GM12865 (cell line): ENCODE measurements around the gene CREB5.

Source experiments
- DNase-seq: peaks from one replicate; pipeline ENCODE4 v3.0.0; 2010; ENCODE audit warnings: low read depth
- H3K4me3 ChIP-seq: 2 replicates; pipeline ENCODE4 v1.5.1; 2011; ENCODE audit warnings: mild to moderate bottlenecking, low read depth, low read length, control low read depth
- CTCF ChIP-seq: IDR thresholded peaks from 2 replicates; pipeline ENCODE4 v1.5.1; 2011; ENCODE audit warnings: low read length, control low read depth, low read depth, inconsistent platforms; ENCODE audit not compliant: insufficient read depth; ENCODE audit errors: missing control alignments

CREB5 gene

GRCh38 chr7:28613262-28613661 is 200.9 kb downstream of the CREB5 start:
- no peak for TF ChIP-seq CTCF
- no peak overlapping the region for H3K4me3 ChIP-seq
- no peak for DNase-seq

- DNase-seq = no peak
- peak; percentile 12 for TF ChIP-seq CTCF
- no peak overlapping the region for H3K4me3 ChIP-seq
These were observed 202.8 kb downstream of the CREB5 start for GRCh38 chr7:28615091-28615490.

GRCh38 chr7:28617308-28617880 is 205.1 kb downstream of the CREB5 start:
- no peak overlapping the region for H3K4me3 ChIP-seq
- peak; percentile 14 for DNase-seq
- no peak for TF ChIP-seq CTCF

DNA sequence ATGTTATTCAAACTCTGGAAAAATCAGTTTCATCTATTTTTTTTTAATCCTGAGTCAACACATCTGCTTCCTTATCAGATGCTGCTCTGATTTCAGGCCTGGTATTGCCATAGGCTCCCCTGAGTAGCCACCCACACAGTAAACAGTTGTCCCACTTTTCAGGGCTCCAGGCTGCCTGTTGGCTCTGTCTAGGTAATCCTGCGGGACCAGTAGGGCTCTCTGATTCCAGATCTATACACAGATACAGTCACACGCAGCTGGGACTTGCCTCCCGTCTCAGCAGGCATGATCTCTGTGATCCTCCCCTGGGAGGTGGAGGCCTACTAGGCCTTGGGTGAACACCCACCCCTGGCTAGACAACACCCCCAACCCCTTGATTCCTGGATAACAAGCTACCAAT is 206.1 kb downstream of the CREB5 start:
- H3K4me3 ChIP-seq = no peak overlapping the region
- DNase-seq = no peak
- TF ChIP-seq CTCF = no peak

DNA sequence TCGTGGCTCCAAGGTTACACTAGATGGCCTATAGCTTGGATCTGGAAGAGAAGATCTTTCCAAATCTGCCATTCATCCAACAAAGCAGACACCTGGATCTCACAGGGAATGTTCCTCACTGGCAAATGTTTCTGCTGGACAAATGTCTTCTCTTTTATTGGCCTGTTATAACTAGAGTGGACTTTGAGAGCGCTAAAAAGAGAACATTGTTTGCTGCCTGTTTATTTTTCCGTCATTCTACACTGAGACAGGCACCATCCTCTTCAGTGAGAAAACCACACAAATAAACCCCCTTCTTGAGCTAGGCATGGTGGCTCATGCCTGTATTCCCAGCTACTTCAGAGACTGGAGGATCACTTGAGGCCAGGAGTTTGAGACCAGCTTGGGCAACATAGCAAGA is 206.9 kb downstream of the CREB5 start:
- no peak for TF ChIP-seq CTCF

DNA sequence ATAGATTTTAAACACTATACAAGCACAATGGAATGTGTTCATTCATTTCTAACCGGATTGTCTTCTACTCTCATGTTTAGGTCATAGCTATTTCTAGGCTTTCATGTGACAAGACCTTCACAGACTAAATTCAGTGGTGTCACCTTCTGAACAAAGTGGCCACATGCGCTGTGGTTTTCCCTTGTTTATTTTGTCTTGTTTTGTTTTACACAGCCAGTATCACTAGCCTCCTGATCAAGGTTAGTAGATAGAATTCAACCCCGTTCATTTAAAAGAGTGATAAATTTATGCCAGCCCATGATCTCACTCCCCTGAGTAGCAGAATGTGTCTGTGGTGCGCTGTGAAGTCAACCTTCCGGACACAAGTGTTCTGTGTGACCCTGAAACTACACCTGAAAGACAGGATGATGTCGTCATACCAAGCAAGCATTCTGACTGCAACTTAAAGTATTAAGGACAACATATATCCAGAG is 209.1 kb downstream of the CREB5 start:
- no peak overlapping the region for H3K4me3 ChIP-seq
- peak; percentile 84 for DNase-seq
- no peak for TF ChIP-seq CTCF

More for the DNA sequence above, 206.9 kb downstream of the CREB5 start:
- DNase-seq = no peak
- H3K4me3 ChIP-seq = no peak overlapping the region

DNA sequence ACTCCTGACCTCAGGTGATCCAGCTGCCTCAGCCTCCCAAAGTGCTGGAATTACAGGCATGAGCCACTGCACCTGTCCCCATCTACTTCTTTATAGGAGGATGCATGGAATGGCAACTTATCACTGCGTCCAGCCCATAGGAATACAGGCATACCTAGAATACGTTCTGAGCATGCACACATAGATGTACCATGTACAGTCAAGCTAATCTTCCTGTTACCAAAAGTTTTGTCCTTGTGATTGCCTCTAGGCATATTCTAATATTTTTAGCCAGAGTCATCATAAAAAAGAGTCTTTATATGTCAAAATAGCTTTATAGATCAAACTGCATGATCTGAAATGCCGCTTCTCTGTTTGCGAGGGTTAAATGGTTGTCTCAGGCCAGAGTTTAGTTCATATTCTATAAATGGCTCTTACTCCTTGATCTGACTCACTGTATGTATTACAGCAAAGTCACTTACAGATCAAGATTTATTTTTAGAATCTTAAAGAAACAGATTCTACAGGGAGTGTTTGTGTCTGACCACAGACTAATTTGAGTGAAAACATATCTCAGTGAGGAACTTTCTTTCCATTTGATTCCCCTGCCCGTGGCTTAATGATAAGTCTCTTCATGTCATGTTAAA is 210.9 kb downstream of the CREB5 start:
- H3K4me3 ChIP-seq = no peak overlapping the region
- peak; percentile 21 for DNase-seq
- TF ChIP-seq CTCF = no peak
